Measurements from ENCODE around the gene UNC5A. TPM values are rescaled to one million over a fixed set of nuclear protein-coding genes. Genes with fewer than 3 reads are reported as not detected.

The UNC5A gene
- total RNA-seq, 1 donor from 2014 or later = 0.21 TPM

DNA sequence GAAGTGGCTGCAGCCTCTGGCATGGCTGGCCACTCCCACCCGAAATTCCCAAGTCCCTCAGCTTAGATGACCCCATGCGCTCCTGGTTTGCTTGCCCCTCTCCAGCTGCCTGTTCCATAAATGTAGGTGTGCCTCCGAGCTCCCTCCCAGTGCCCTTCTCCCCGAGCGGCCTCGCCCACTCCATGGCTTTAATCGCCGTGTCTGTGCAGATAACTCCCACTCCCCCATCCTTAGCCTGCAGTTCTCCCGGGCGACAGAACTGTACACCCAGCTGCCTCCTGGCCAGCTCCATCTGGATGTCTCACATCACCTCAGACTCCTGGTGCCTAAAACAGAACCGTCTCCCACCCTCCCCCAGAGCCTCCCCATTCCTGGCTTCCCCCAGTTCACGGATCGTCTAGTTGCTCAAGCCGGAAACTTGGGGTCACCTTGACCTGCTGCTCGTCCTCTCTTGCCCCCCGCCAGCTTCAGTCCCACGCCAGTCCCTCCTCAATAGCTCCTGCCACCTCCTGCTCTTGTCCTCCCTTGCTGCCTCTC, 64.7 kb downstream of the UNC5A start:
- peaks cover 48% of the 10 kb centered on the region for H3K27me3 ChIP-seq (ENCODE audit: low read depth)
- H3K4me1 ChIP-seq = no peaks in the 10 kb centered on the region
- no peak for ATAC-seq

GRCh38 chr5:176875783-176876505, 65.6 kb downstream of the UNC5A start:
- Histone ChIP-seq H3K4me1 (no peaks in the 10 kb centered on the region), H3K27ac (no peak overlapping the region), H3K27me3 (ENCODE audit: low read depth) (peaks cover 48% of the 10 kb centered on the region), H3K9me3 (no peaks in the 10 kb centered on the region), H3K4me3 (no peak overlapping the region), H3K36me3 (no peaks in the 10 kb centered on the region)
- intact Hi-C loops (cut with DNase I) = no loop called here
- DNase-seq = no peak
- ATAC-seq = no peak
- no peak for TF ChIP-seq CTCF (IDR thresholded peaks at IDR 0.05)

More for the DNA sequence above, 64.7 kb downstream of the UNC5A start:
- Histone ChIP-seq H3K27ac (no peak overlapping the region), H3K36me3 (no peaks in the 10 kb centered on the region), H3K4me3 (no peak overlapping the region), H3K9me3 (no peaks in the 10 kb centered on the region)
- intact Hi-C loops (cut with DNase I) = no loop called here
- no peak for TF ChIP-seq CTCF (IDR thresholded peaks at IDR 0.05)
- no peak for DNase-seq

- Histone ChIP-seq H3K36me3 (no peaks in the 10 kb centered on the region), H3K4me3 (no peak overlapping the region), H3K27ac (no peak overlapping the region), H3K9me3 (no peaks in the 10 kb centered on the region), H3K4me1 (no peaks in the 10 kb centered on the region), H3K27me3 (ENCODE audit: low read depth) (peaks cover 48% of the 10 kb centered on the region)
- TF ChIP-seq CTCF (IDR thresholded peaks at IDR 0.05) = no peak
- no peak for ATAC-seq
- intact Hi-C loops (cut with DNase I) = no loop called here
- DNase-seq = no peak
These were observed 66.4 kb downstream of the UNC5A start for GRCh38 chr5:176876506-176877431.

DNA sequence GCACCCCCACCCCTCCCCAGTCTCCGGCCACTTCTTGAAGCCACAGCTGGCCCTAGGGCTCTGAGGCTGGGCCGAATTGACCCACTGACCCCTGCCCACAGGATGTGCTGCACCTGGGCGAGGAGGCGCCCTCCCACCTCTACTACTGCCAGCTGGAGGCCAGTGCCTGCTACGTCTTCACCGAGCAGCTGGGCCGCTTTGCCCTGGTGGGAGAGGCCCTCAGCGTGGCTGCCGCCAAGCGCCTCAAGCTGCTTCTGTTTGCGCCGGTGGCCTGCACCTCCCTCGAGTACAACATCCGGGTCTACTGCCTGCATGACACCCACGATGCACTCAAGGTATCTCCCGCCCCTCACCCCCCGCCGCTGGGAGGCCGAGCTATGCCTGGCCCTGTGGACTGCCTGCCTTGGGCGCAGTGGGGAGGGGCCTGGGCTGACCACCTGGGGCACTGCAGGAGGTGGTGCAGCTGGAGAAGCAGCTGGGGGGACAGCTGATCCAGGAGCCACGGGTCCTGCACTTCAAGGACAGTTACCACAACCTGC, 67.5 kb downstream of the UNC5A start:
- H3K27me3 ChIP-seq (ENCODE audit: low read depth) = peaks cover 48% of the 10 kb centered on the region
- intact Hi-C loops (cut with DNase I) = no loop called here

More for the DNA sequence above, 67.5 kb downstream of the UNC5A start:
- no peaks in the 10 kb centered on the region for H3K36me3 ChIP-seq
- H3K4me1 ChIP-seq = no peaks in the 10 kb centered on the region
- DNase-seq = no peak
- H3K4me3 ChIP-seq = no peak overlapping the region
- H3K9me3 ChIP-seq = no peaks in the 10 kb centered on the region
- H3K27ac ChIP-seq = no peak overlapping the region
- ATAC-seq = no peak
- TF ChIP-seq CTCF (IDR thresholded peaks at IDR 0.05) = no peak

Data from lower lobe of right lung (tissue), 2 donors.